Measurements from ENCODE around the gene BEST2.

BEST2 gene

DNA sequence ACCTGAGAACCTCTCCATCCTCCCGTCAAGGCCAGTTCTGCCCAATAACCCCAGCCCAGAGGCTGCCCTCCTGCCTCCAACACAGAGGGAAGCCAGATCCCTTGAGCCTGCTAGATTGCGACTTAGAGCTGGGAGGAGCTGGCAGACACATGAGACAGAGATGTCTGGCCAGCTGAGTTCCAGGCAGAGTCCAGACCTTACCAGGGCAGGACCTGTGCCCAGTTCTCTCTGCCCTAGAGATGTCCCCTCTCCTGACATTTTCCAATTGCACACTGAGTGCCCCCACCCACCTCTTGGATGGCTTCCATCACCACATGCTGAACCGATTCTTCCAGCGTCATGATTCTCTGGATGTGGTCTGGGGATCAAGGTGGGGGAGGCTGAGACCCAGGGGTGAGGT lies 20.7 kb downstream of the BEST2 start:
- no peak for TF ChIP-seq CTCF (IDR thresholded peaks at IDR 0.05; ENCODE audit: low read depth, low read length)

DNA sequence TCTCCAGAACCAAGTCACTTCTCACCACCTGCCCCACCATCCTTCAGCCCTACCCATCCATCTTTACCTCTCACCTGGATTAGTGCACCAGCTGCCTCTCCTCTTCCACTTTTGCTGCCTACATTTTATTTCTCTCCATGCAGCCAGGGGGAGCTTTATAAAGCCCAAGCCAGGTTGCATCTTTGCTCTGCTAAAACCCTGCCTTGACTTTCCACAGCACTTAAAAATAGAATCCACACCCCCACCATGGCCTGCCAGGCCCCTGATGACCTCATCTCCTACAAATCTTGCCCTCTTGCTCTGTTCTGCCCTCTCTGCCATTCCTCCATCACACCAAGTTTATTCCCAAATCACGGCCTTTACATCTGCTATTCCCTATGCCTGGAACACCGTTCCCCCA lies 22.0 kb downstream of the BEST2 start:
- TF ChIP-seq CTCF (IDR thresholded peaks at IDR 0.05; ENCODE audit: low read depth, low read length) = peak; percentile 44
- no peak for DNase-seq (ENCODE audit: extremely low read depth, low read depth)

More for the DNA sequence above, 20.7 kb downstream of the BEST2 start:
- DNase-seq (ENCODE audit: extremely low read depth, low read depth) = no peak

DNA sequence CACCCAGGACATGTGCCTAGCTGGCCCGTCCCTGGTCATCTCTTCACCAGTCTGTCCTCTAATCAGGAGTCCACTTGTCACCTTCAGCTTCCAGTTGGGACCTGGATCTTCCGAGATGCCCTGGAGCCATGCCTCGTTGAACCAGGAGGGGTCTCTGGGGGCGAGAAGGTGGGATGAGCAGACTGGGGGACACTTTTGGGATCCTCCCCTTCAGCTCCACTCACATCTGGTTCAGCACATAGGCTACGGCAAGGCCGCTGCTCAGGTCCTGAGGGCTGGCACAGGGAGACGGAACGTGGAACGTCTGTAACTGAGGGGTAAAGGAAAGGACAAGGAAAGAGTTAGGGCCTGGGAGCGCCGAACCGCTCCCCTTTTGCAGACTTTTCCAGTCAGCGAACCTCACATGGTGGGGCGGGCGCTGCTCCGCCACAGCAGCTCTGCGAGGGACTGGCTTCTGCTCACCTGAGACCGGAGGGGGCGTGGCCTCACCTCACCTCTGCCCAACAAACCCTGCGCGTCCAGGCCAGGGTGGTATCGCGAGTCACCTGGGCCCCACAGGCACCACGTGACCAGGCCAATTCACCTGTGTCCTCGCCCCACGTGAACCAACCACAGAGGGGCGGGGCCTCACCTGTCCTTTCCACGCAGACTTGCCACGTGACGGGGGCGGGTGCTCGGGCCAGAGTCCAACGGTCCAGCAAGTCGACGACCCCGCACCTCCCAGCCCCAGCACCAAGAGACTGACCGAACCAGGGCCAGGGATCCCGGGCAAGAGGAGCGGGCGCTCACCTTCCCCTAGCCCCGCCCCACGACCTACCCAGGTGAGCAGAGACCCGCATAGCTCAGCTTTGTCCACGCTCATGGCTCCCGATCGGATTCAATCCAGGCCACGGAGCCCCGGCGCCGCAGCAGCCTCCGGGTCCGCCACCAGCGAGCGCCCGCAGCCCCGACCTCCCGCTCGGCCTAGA lies 23.3 kb downstream of the BEST2 start, which contains the start of gene HOOK2:
TSS of gene HOOK2 (minus strand) at position 965 of the 968 bp plus-strand sequence. CDS start at position 862, 103 bp downstream.
- DNase-seq (ENCODE audit: extremely low read depth, low read depth) = no peak
- no peak for TF ChIP-seq CTCF (IDR thresholded peaks at IDR 0.05; ENCODE audit: low read depth, low read length)

- TF ChIP-seq CTCF (IDR thresholded peaks at IDR 0.05; ENCODE audit: low read depth, low read length) = peak; percentile 94
- no peak for DNase-seq (ENCODE audit: extremely low read depth, low read depth)
Observed at GRCh38 chr19:12777217-12778016, 25.8 kb downstream of the BEST2 start.

DNA sequence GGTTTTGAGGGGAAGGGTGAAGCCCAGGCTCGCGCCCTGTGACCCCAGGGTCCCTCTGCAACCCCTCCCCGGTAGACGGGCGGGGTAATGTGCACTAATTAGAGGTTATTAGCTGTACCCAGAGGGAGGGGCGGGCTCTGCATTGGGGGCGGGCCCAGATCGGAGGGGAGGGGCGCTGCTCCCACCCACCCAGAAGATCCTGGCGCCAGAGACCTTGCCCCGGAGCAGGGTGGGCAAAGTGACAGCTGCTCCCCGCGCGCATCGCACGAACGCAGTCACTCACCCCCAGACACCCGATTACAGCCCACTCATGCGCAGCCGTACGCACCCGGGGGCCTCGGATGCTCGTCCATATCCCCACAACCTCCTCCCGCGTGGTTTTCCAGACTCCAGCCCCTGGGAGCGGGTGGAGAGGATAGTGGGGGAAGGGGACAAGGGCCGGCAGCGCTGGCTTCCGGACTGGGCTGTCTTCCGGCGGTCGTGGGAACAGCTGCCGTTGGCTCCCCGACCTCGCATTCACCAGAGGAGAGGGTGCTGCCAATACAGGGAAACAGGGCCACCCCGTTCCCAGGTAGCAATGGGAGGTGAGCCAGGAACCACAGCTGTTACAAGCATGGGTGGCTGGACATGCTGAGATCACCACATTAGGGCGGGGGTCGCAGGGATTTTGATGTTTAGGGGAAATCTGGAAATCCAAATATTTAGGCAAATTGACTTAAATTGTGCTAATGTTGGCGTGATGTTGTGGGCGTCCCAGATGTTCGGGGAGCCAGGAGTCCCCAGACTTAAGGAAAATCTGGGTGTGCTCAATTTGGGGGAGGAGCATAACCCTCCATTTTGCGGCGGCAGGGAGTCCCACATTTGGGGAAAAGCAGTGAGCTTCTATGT lies 26.7 kb downstream of the BEST2 start:
- peak; percentile 39 for DNase-seq (ENCODE audit: extremely low read depth, low read depth)
- no peak for TF ChIP-seq CTCF (IDR thresholded peaks at IDR 0.05; ENCODE audit: low read depth, low read length)

DNA sequence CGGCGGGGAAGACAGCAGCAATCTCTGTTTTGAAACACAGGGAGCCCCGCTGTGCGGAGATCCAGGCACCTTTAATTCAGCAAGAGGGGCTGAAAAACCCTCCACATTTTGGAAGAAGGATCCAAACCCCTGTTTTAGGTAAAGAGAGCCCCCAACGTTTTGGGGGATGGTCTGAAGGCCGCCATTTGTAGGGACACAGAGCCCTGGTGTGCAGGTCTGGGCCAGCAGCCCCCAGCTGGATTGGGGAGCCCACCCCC lies 27.2 kb downstream of the BEST2 start:
- TF ChIP-seq CTCF (IDR thresholded peaks at IDR 0.05; ENCODE audit: low read depth, low read length) = no peak
- no peak for DNase-seq (ENCODE audit: extremely low read depth, low read depth)
